Thyroid gland (tissue), 4 donors: ENCODE data around the gene FER1L5. TPM values are rescaled to one million over a fixed set of nuclear protein-coding genes. Genes with fewer than 3 reads are reported as not detected.
"Not testable (repeated sequence)": the region's sequence is repeated elsewhere in the genome, so short reads cannot be mapped to it uniquely, and the experiment has no call there.

Experiments
- DNase-seq, 2 donors: peaks; one replicate each; pipeline ENCODE4 v3.0.0-alpha.2; 2019
- H3K27ac ChIP-seq, 3 donors: fragments of 200-600 bp; sonication (generic); 1 replicate in 2 of 3; 2 replicates in 1 of 3; pipeline ENCODE4 v1.5.1; 2016 to 2019; ENCODE audit warnings: mild to moderate bottlenecking in 1 of 3, moderate library complexity in 1 of 3
- H3K27me3 ChIP-seq: fragments of 200-600 bp; sonication (generic); one replicate; pipeline ENCODE4 v1.5.1; 2019
- H3K36me3 ChIP-seq, 2 donors: fragments of 200-600 bp; sonication (generic); one replicate each; pipeline ENCODE4 v1.5.1; 2016 to 2019
- H3K4me1 ChIP-seq, 2 donors: fragments of 200-600 bp; sonication (generic); one replicate each; pipeline ENCODE4 v1.5.1; 2017 to 2019
- H3K4me3 ChIP-seq, 3 donors: fragments of 200-600 bp; sonication (generic); replicated peaks in 1 of 3; 1 replicate in 2 of 3; 2 replicates in 1 of 3; pipeline ENCODE4 v1.5.1; 2016; ENCODE audit warnings: mild to moderate bottlenecking in 1 of 3
- H3K9me3 ChIP-seq: fragments of 200-600 bp; sonication (generic); one replicate; pipeline ENCODE4 v1.5.1; 2017
- CTCF ChIP-seq, 6 experiments: fragments of 200-600 bp in 3 of 6; fragments of 450-650 bp in 3 of 6; sonication (generic) in 3 of 6; IDR thresholded peaks; one replicate each; pipeline ENCODE4 v1.5.1; 2016 to 2019; ENCODE audit warnings: antibody characterized with exemption in 6 of 6, mild to moderate bottlenecking in 2 of 6, inconsistent platforms in 1 of 6, moderate library complexity in 1 of 6
- POLR2A ChIP-seq, 2 donors: fragments of 450-650 bp; IDR thresholded peaks; one replicate each; pipeline ENCODE4 v1.6.1; 2017; ENCODE audit warnings: antibody characterized with exemption in 2 of 2, mild to moderate bottlenecking in 2 of 2, moderate library complexity in 1 of 2
- WGBS, 2 donors: methylation state at CpG; one replicate each; pipeline ENCODE4 v1.1.5; 2017; 5-methylcytosine and 5-hydroxymethylcytosine counted together
- intact Hi-C: fragments of 100-400 bp; cut with DNase I; formaldehyde crosslinking; loops from one replicate; pipeline ENCODE4 v1.15.1; 2023
- total RNA-seq, 4 donors: library from RNA; depleted of rRNA; stranded (reverse); fragments of >200 nt; gene quantifications; one replicate each; pipeline ENCODE4 v1.2.3, GENCODE V29; 2016

Gene FER1L5
- total RNA-seq, 4 donors from 2014 or later = 0.11 to 1.5 (median 0.34) TPM

- no peak for DNase-seq
- 90 to 96% methylated on average over 6 of the region's 6 CpGs for WGBS, 2 donors
- no peaks in the 10 kb centered on the region for H3K36me3 ChIP-seq
- no peaks in the 10 kb centered on the region for H3K9me3 ChIP-seq
- intact Hi-C loops = no loop called here
- TF ChIP-seq POLR2A (IDR thresholded peaks at IDR 0.05) (no peak), CTCF (IDR thresholded peaks at IDR 0.05) (no peak)
- no peaks in the 10 kb centered on the region for H3K27me3 ChIP-seq
- no peaks in the 10 kb centered on the region for H3K4me1 ChIP-seq
- no peak overlapping the region for H3K27ac ChIP-seq
- no peak overlapping the region for H3K4me3 ChIP-seq
These were observed 5.1 kb downstream of the FER1L5 start for GRCh38 chr2:96647681-96648080.

- 96% methylated on average over 7 of the region's 7 CpGs for WGBS, 2 donors
- Histone ChIP-seq H3K9me3 (no peaks in the 10 kb centered on the region), H3K27me3 (no peaks in the 10 kb centered on the region), H3K4me3 (no peak overlapping the region), H3K4me1 (no peaks in the 10 kb centered on the region), H3K36me3 (no peaks in the 10 kb centered on the region), H3K27ac (no peak overlapping the region)
- no peak for DNase-seq
- intact Hi-C loops = no loop called here
- no peak for TF ChIP-seq CTCF (IDR thresholded peaks at IDR 0.05)
These were observed 5.9 kb downstream of the FER1L5 start for GRCh38 chr2:96648306-96648930.

- TF ChIP-seq POLR2A (IDR thresholded peaks at IDR 0.05) (no peak), CTCF (IDR thresholded peaks at IDR 0.05) (no peak)
- intact Hi-C loops = no loop called here
- DNase-seq = no peak
- H3K27ac ChIP-seq = no peak overlapping the region
- H3K9me3 ChIP-seq = no peaks in the 10 kb centered on the region
- 100% methylated on average over 1 of the region's 1 CpG for WGBS, 2 donors
- H3K27me3 ChIP-seq = no peaks in the 10 kb centered on the region
- H3K4me1 ChIP-seq = no peaks in the 10 kb centered on the region
- no peaks in the 10 kb centered on the region for H3K36me3 ChIP-seq
- H3K4me3 ChIP-seq = no peak overlapping the region
These were observed 6.8 kb downstream of the FER1L5 start for GRCh38 chr2:96649342-96649741.

- Histone ChIP-seq H3K9me3 (no peaks in the 10 kb centered on the region), H3K4me1 (no peaks in the 10 kb centered on the region), H3K27me3 (no peaks in the 10 kb centered on the region), H3K36me3 (no peaks in the 10 kb centered on the region), H3K4me3 (no peak overlapping the region), H3K27ac (no peak overlapping the region)
- WGBS, 2 donors = 95 to 97% methylated on average over 7 to 8 of the region's 8 CpGs
- intact Hi-C loops = no loop called here
- no peak for TF ChIP-seq CTCF (IDR thresholded peaks at IDR 0.05)
- TF ChIP-seq POLR2A (IDR thresholded peaks at IDR 0.05) = no peak
- DNase-seq = no peak
These were observed 9.2 kb downstream of the FER1L5 start for GRCh38 chr2:96651793-96652192.

- H3K27me3 ChIP-seq, H3K27ac ChIP-seq, H3K36me3 ChIP-seq, H3K4me3 ChIP-seq, H3K9me3 ChIP-seq, DNase-seq, H3K4me1 ChIP-seq, intact Hi-C loops: not testable (repeated sequence)
- 90 to 91% methylated on average over 7 of the region's 7 CpGs for WGBS, 2 donors
These were observed 12.2 kb downstream of the FER1L5 start for GRCh38 chr2:96654791-96655190.

- Histone ChIP-seq H3K27me3 (no peaks in the 10 kb centered on the region), H3K27ac (no peak overlapping the region), H3K9me3 (no peaks in the 10 kb centered on the region), H3K4me1 (no peaks in the 10 kb centered on the region), H3K36me3 (no peaks in the 10 kb centered on the region), H3K4me3 (no peak overlapping the region)
- WGBS, 2 donors = 81 to 92% methylated on average over 6 of the region's 6 CpGs
- no peak for DNase-seq
- TF ChIP-seq POLR2A (IDR thresholded peaks at IDR 0.05) = no peak
- TF ChIP-seq CTCF (IDR thresholded peaks at IDR 0.05) = no peak
- intact Hi-C loops = no loop called here
These were observed 13.0 kb downstream of the FER1L5 start for GRCh38 chr2:96655526-96655925.
